Endothelial cell of umbilical vein (primary cell): ENCODE measurements around the gene MINDY2. TPM values are rescaled to one million over a fixed set of nuclear protein-coding genes. Genes with fewer than 3 reads are reported as not detected.

Experiments
- BruUV-seq: library from RNA; stranded (reverse); fragments of 400-500 nt; replicated peaks from 2 replicates; lab custom pipeline; 2021; lab: Mats Ljungman, UMichigan
- CTCF ChIA-PET: fragments of 300-600, 350-600 bp; sonication (Branson Sonifier 250); formaldehyde crosslinking; loops from one replicate; lab custom pipeline; 2021; ENCODE audit warnings: antibody characterized with exemption, inconsistent platforms; lab: Charles Lee
- POLR2A ChIA-PET: fragments of 300-600, 350-600 bp; sonication (Branson Sonifier 250); formaldehyde crosslinking; loops from one replicate; lab custom pipeline; 2021; ENCODE audit warnings: antibody characterized with exemption, inconsistent platforms; lab: Charles Lee
- DNase-seq: peaks from one replicate; pipeline ENCODE4 v3.0.0-alpha.2; 2011; ENCODE audit warnings: low read depth, low spot score
- FAIRE-seq: peaks from 2 replicates; lab custom pipeline; 2011; peaks lifted over from hg19 to GRCh38; lab: Jason Lieb, UNC
- H2AFZ ChIP-seq: 2 replicates; pipeline ENCODE4 v1.6.0; 2012; ENCODE audit warnings: low read depth, low read length, control low read depth, inconsistent platforms
- H3K27ac ChIP-seq: 2 replicates; pipeline ENCODE4 v1.5.1; 2011; ENCODE audit warnings: low read depth, mild to moderate bottlenecking, control low read depth, low read length, moderate library complexity; ENCODE audit not compliant: insufficient read depth
- H3K27me3 ChIP-seq, 2 experiments: 2 replicates each; pipeline versions ENCODE4 v1.6.0 to v1.6.1; 2011; ENCODE audit warnings: low read length in 2 of 2, mixed read lengths in 1 of 2; ENCODE audit not compliant: control insufficient read depth in 2 of 2, insufficient read depth in 2 of 2
- H3K36me3 ChIP-seq, 2 experiments: 2 replicates in 1 of 2; 3 replicates in 1 of 2; pipeline ENCODE4 v1.5.1; 2011; ENCODE audit warnings: low read length in 2 of 2, mild to moderate bottlenecking in 1 of 2, moderate library complexity in 1 of 2; ENCODE audit not compliant: control insufficient read depth in 2 of 2, insufficient read depth in 2 of 2; ENCODE audit errors: extremely low read depth in 1 of 2
- H3K4me1 ChIP-seq: 3 replicates; pipeline ENCODE4 v1.5.1; 2011; ENCODE audit warnings: mild to moderate bottlenecking, low read length; ENCODE audit not compliant: control insufficient read depth, insufficient read depth; ENCODE audit errors: extremely low read depth
- H3K4me2 ChIP-seq: 2 replicates; pipeline ENCODE4 v1.6.1; 2011; ENCODE audit warnings: low read length, control low read depth, mixed read lengths; ENCODE audit not compliant: insufficient read depth
- H3K4me3 ChIP-seq, 3 experiments: fragments of 200-600 bp in 1 of 3; sonication (generic), shearing (Covaris generic) in 1 of 3; replicated peaks in 1 of 3; 2 replicates each; pipeline ENCODE4 v1.5.1; 2011 to 2016; ENCODE audit warnings: control low read depth in 3 of 3, low read length in 3 of 3, mild to moderate bottlenecking in 2 of 3, inconsistent platforms in 1 of 3, low read depth in 1 of 3, moderate library complexity in 1 of 3; ENCODE audit not compliant: insufficient read depth in 1 of 3
- H3K79me2 ChIP-seq: 2 replicates; pipeline ENCODE4 v1.6.0; 2012; ENCODE audit warnings: low read length, inconsistent platforms; ENCODE audit not compliant: control insufficient read depth, insufficient read depth
- H3K9ac ChIP-seq: replicated peaks from 2 replicates; pipeline ENCODE3; 2011; ENCODE audit warnings: low read length, control low read depth; ENCODE audit not compliant: insufficient read depth; ENCODE audit errors: extremely low read depth
- H3K9me1 ChIP-seq: replicated peaks from 3 replicates; pipeline ENCODE4 v1.6.0; 2011; ENCODE audit warnings: mild to moderate bottlenecking, low read length; ENCODE audit not compliant: control insufficient read depth, insufficient read depth; ENCODE audit errors: extremely low read depth
- H3K9me3 ChIP-seq: replicated peaks from 2 replicates; pipeline ENCODE4 v1.5.1; 2012; ENCODE audit warnings: low read length, inconsistent platforms; ENCODE audit not compliant: control insufficient read depth, insufficient read depth
- H4K20me1 ChIP-seq: replicated peaks from 2 replicates; pipeline ENCODE3; 2011; ENCODE audit warnings: mild to moderate bottlenecking, low read length; ENCODE audit not compliant: control insufficient read depth, insufficient read depth; ENCODE audit errors: extremely low read depth
- CTCF ChIP-seq, 2 donors: IDR thresholded peaks; 1 replicate in 1 of 2; 2 replicates in 1 of 2; pipeline ENCODE4 v1.5.1; 2011; ENCODE audit warnings: low read length in 2 of 2, mild to moderate bottlenecking in 2 of 2, moderate library complexity in 2 of 2, control low read depth in 1 of 2, inconsistent platforms in 1 of 2, low read depth in 1 of 2; ENCODE audit not compliant: insufficient read depth in 1 of 2; ENCODE audit errors: extremely low read depth in 1 of 2
- EZH2 ChIP-seq: IDR thresholded peaks from 2 replicates; pipeline ENCODE4 v1.6.1; 2012; ENCODE audit warnings: borderline replicate concordance, low read depth, mild to moderate bottlenecking, moderate library complexity, low read length, inconsistent platforms; ENCODE audit not compliant: severe bottlenecking
- FOS ChIP-seq: IDR thresholded peaks from 2 replicates; pipeline ENCODE4 v1.6.1; 2011; ENCODE audit warnings: mild to moderate bottlenecking, low read length, moderate library complexity, borderline replicate concordance; ENCODE audit not compliant: insufficient read depth
- GATA2 ChIP-seq: IDR thresholded peaks from 2 replicates; pipeline ENCODE4 v1.7.0; 2011; ENCODE audit warnings: low read depth, mild to moderate bottlenecking, moderate library complexity, mixed read lengths, low read length; ENCODE audit not compliant: insufficient read length, insufficient read depth
- JUN ChIP-seq: IDR thresholded peaks from 2 replicates; pipeline ENCODE4 v1.6.1; 2011; ENCODE audit warnings: borderline replicate concordance, low read depth; ENCODE audit not compliant: insufficient read length, insufficient read depth
- MAX ChIP-seq: IDR thresholded peaks from 2 replicates; pipeline ENCODE4 v1.6.1; 2011; ENCODE audit not compliant: insufficient read depth, insufficient read length
- MYC ChIP-seq: IDR thresholded peaks from one replicate; pipeline ENCODE4 v1.6.1; 2011; ENCODE audit warnings: mild to moderate bottlenecking, low read depth, low read length
- POLR2A ChIP-seq: IDR thresholded peaks from 2 replicates; pipeline ENCODE4 v1.6.1; 2012; ENCODE audit warnings: low read depth, mild to moderate bottlenecking, control low read depth, low read length
- POLR2AphosphoS5 ChIP-seq: IDR thresholded peaks from 2 replicates; pipeline ENCODE4 v1.6.1; 2012; ENCODE audit warnings: low read depth, mild to moderate bottlenecking, control low read depth, low read length, moderate library complexity; ENCODE audit not compliant: insufficient read depth
- dilution Hi-C: fragments of 300-500 bp; cut with MboI; formaldehyde crosslinking; loops from one replicate; pipeline ENCODE4 v1.15.0; 2019; ENCODE audit warnings: low sequenced_read_pairs; ENCODE audit not compliant: extremely low pct_ligation_motif_present
- intact Hi-C: fragments of 100-400 bp; cut with micrococcal nuclease; formaldehyde crosslinking; loops from one replicate; pipeline ENCODE4 v1.10.0; 2022
- polyA plus RNA-seq, 4 experiments: library from polyadenylated mRNA; depleted of rRNA in 3 of 4; stranded (reverse) in 3 of 4; unstranded in 1 of 4; fragments of >200 nt; gene quantifications; 2 replicates each; pipeline versions ENCODE4 v1.2.1 to v1.2.3, GENCODE V29; 2011 to 2012; ENCODE audit warnings: missing spikeins in 1 of 4
- total RNA-seq: library from RNA; stranded (reverse); gene quantifications from 2 replicates; pipeline ENCODE4 v1.2.3, GENCODE V29; 2021

The MINDY2 gene
- total and polyA plus RNA-seq, 2 donors (not counting 3 experiments of a cell fraction or from before 2014, with no cell fraction given): 1.6 to 13.7 TPM

DNA sequence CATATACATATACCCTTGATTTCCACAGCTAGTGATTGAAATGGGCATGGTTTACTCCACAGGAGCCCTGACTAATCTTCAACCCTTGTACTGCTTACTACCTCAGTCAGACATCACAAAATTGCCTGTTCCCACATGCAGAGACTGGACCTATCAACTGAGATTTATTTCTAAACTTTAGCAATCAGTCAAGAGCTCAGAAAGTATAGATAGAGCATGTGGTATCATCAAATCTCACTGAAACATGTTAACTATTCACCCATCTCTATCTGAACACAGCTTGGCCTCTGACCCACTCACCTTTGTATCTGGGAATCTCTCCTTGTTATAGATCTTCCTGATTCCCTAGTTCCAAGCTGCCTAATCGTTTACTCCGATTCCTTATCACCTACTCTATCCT is 36.2 kb upstream of the MINDY2 start:
- intact Hi-C loops: no loop called here
- no TSS peak for BruUV-seq
- no peak for TF ChIP-seq POLR2AphosphoS5
- no peak for TF ChIP-seq MYC
- no peak for TF ChIP-seq JUN
- no peak for TF ChIP-seq POLR2A
- no peak for TF ChIP-seq EZH2
- TF ChIP-seq CTCF (IDR thresholded peaks at IDR 0.05; ENCODE audit: extremely low read depth in 1 of 2, insufficient read depth in 1 of 2, low read depth in 1 of 2, low read length in 2 of 2): no peak
- TF ChIP-seq FOS: no peak
- no peak for TF ChIP-seq GATA2
- no peak for TF ChIP-seq MAX

More for the DNA sequence above, 36.2 kb upstream of the MINDY2 start:
- H3K9ac ChIP-seq: no peak overlapping the region
- peaks cover 17% of the 10 kb centered on the region for H3K4me1 ChIP-seq
- H3K4me2 ChIP-seq: no peak overlapping the region
- H3K36me3 ChIP-seq: no peaks in the 10 kb centered on the region
- no peak overlapping the region for H3K27ac ChIP-seq
- no peak overlapping the region for H3K4me3 ChIP-seq
- POLR2A ChIA-PET: no interaction called here
- H3K79me2 ChIP-seq: peaks cover 86% of the 10 kb centered on the region
- dilution Hi-C loops: no loop called here
- no peak overlapping the region for H2AFZ ChIP-seq
- no peak for FAIRE-seq
- CTCF ChIA-PET: interaction anchor here (0.6 kb wide), 1 partner anchor 42 kb away, joined by 3 read pairs; no protein-coding TSS in a partner anchor
- no peaks in the 10 kb centered on the region for H3K9me1 ChIP-seq
- H3K27me3 ChIP-seq: no peaks in the 10 kb centered on the region
- peaks cover 17% of the 10 kb centered on the region for H4K20me1 ChIP-seq
- H3K9me3 ChIP-seq: no peaks in the 10 kb centered on the region
- no peak for DNase-seq
